Keratinocyte (primary cell): ENCODE data around the gene SLC16A4. TPM values are rescaled to one million over a fixed set of nuclear protein-coding genes. Genes with fewer than 3 reads are reported as not detected.

Experiments used
- DNase-seq: peaks from one replicate; pipeline ENCODE4 v3.0.0-alpha.2; 2011; ENCODE audit warnings: low read depth, missing footprints, low spot score
- FAIRE-seq: peaks from 2 replicates; lab custom pipeline; 2011; peaks lifted over from hg19 to GRCh38; lab: Jason Lieb, UNC
- H2AFZ ChIP-seq: 2 replicates; pipeline ENCODE4 v1.6.0; 2012; ENCODE audit warnings: low read length, control low read depth, inconsistent platforms; ENCODE audit not compliant: control insufficient read depth
- H3K27ac ChIP-seq: 2 replicates; pipeline ENCODE4 v1.5.1; 2011; ENCODE audit warnings: low read length; ENCODE audit not compliant: control insufficient read depth, insufficient read depth
- H3K27me3 ChIP-seq: 3 replicates; pipeline ENCODE4 v1.6.0; 2011; ENCODE audit warnings: low read length; ENCODE audit not compliant: control insufficient read depth, insufficient read depth; ENCODE audit errors: extremely low read depth
- H3K36me3 ChIP-seq, 2 experiments: 2 replicates in 1 of 2; 3 replicates in 1 of 2; pipeline ENCODE4 v1.5.1; 2011; ENCODE audit warnings: low read length in 2 of 2, mild to moderate bottlenecking in 1 of 2; ENCODE audit not compliant: control insufficient read depth in 2 of 2, insufficient read depth in 2 of 2; ENCODE audit errors: extremely low read depth in 1 of 2
- H3K4me1 ChIP-seq: 3 replicates; pipeline ENCODE4 v1.5.1; 2011; ENCODE audit warnings: low read length; ENCODE audit not compliant: control insufficient read depth, insufficient read depth; ENCODE audit errors: extremely low read depth
- H3K4me2 ChIP-seq: 3 replicates; pipeline ENCODE4 v1.6.0; 2011; ENCODE audit warnings: low read depth, low read length; ENCODE audit not compliant: control insufficient read depth, insufficient read depth; ENCODE audit errors: extremely low read depth
- H3K4me3 ChIP-seq, 3 experiments: fragments of 200-600 bp in 1 of 3; sonication (generic) in 1 of 3; 2 replicates in 2 of 3; 3 replicates in 1 of 3; pipeline ENCODE4 v1.5.1; 2011 to 2016; ENCODE audit warnings: low read length in 3 of 3, mild to moderate bottlenecking in 3 of 3, control low read depth in 2 of 3, inconsistent platforms in 1 of 3, low read depth in 1 of 3, mixed read lengths in 1 of 3, mixed run types in 1 of 3, moderate library complexity in 1 of 3; ENCODE audit not compliant: control insufficient read depth in 2 of 3, insufficient read depth in 2 of 3; ENCODE audit errors: extremely low read depth in 1 of 3
- H3K79me2 ChIP-seq: 2 replicates; pipeline ENCODE4 v1.6.0; 2012; ENCODE audit warnings: low read length; ENCODE audit not compliant: control insufficient read depth, insufficient read depth
- H3K9ac ChIP-seq: 3 replicates; pipeline ENCODE4 v1.6.0; 2011; ENCODE audit warnings: low read length; ENCODE audit not compliant: control insufficient read depth, insufficient read depth; ENCODE audit errors: extremely low read depth
- H3K9me1 ChIP-seq: 3 replicates; pipeline ENCODE4 v1.6.0; 2011; ENCODE audit warnings: low read length; ENCODE audit not compliant: control insufficient read depth, insufficient read depth; ENCODE audit errors: extremely low read depth
- H3K9me3 ChIP-seq: 2 replicates; pipeline ENCODE4 v1.5.1; 2012; ENCODE audit warnings: low read depth, low read length; ENCODE audit not compliant: control insufficient read depth
- H4K20me1 ChIP-seq: 3 replicates; pipeline ENCODE4 v1.6.0; 2011; ENCODE audit warnings: low read length; ENCODE audit not compliant: control insufficient read depth, insufficient read depth; ENCODE audit errors: extremely low read depth
- EZH2 ChIP-seq: IDR thresholded peaks from one replicate; pipeline ENCODE4 v1.6.1; 2012; ENCODE audit warnings: inconsistent platforms, mild to moderate bottlenecking, low read length, moderate library complexity
- dilution Hi-C: fragments of 300-500 bp; cut with MboI; formaldehyde crosslinking; loops from one replicate; pipeline ENCODE4 v1.7.0; 2020; ENCODE audit warnings: low sequenced_read_pairs; ENCODE audit not compliant: extremely low pct_ligation_motif_present
- polyA plus RNA-seq, 5 experiments: library from polyadenylated mRNA; depleted of rRNA in 3 of 5; stranded (reverse) in 3 of 5; stranded (forward) in 1 of 5; unstranded in 1 of 5; fragments of >200 nt; gene quantifications; 1 replicate in 1 of 5; 2 replicates in 3 of 5; 3 replicates in 1 of 5; pipeline versions ENCODE4 v1.2.1 to v1.2.3, GENCODE V29; 2011 to 2012; ENCODE audit warnings: missing spikeins in 2 of 5, low read depth in 1 of 5, low replicate concordance in 1 of 5
- TF ChIP-seq, protein P1 (sequence below), 3 experiments: IDR thresholded peaks in 1 of 3; conservative IDR thresholded peaks in 1 of 3; optimal IDR thresholded peaks in 1 of 3; 2 replicates in 2 of 3; 3 replicates in 1 of 3; pipeline versions ENCODE3 to v1.5.1; 2011; ENCODE audit warnings: low read length in 3 of 3, mild to moderate bottlenecking in 3 of 3, moderate library complexity in 2 of 3, control low read depth in 1 of 3, inconsistent platforms in 1 of 3; ENCODE audit not compliant: insufficient read depth in 2 of 3; ENCODE audit errors: extremely low read depth in 1 of 3

The SLC16A4 gene
- polyA plus RNA-seq, 1 donor (not counting 4 experiments of a cell fraction or from before 2014, with no cell fraction given): 0.92 TPM

DNA sequence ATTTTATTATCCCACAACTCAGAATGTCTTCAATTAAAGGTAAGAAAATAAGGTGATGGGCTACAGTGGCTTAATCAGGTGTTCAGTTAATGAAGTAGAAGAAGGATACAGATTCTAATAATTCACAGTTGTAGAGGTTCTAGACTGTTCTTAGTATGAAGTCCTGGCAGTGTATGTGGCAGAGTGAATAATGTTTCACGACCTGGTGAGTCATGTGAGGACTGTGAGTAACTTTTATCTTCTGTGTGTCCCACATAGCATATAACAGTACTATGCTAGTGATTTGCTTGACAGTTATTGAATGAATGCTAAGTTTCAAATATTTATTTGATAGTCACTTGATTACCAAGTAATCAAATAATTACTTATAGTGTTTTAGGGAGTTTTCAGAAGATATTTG lies 20.0 kb downstream of the SLC16A4 start:
- H3K4me1 ChIP-seq: peaks cover 5% of the 10 kb centered on the region
- dilution Hi-C loops: no loop called here
- peak; percentile 73 for FAIRE-seq
- H3K36me3 ChIP-seq: peaks cover 2 to 4% of the 10 kb centered on the region in 2 experiments
- no peaks in the 10 kb centered on the region for H3K27me3 ChIP-seq
- peaks cover 3% of the 10 kb centered on the region for H4K20me1 ChIP-seq
- H3K9me1 ChIP-seq: no peaks in the 10 kb centered on the region
- no peak overlapping the region for H2AFZ ChIP-seq
- TF ChIP-seq, protein P1, sequence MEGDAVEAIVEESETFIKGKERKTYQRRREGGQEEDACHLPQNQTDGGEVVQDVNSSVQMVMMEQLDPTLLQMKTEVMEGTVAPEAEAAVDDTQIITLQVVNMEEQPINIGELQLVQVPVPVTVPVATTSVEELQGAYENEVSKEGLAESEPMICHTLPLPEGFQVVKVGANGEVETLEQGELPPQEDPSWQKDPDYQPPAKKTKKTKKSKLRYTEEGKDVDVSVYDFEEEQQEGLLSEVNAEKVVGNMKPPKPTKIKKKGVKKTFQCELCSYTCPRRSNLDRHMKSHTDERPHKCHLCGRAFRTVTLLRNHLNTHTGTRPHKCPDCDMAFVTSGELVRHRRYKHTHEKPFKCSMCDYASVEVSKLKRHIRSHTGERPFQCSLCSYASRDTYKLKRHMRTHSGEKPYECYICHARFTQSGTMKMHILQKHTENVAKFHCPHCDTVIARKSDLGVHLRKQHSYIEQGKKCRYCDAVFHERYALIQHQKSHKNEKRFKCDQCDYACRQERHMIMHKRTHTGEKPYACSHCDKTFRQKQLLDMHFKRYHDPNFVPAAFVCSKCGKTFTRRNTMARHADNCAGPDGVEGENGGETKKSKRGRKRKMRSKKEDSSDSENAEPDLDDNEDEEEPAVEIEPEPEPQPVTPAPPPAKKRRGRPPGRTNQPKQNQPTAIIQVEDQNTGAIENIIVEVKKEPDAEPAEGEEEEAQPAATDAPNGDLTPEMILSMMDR (optimal IDR thresholded peaks at IDR 0.05 in 1 of 3, IDR thresholded peaks at IDR 0.05 in 1 of 3, conservative IDR thresholded peaks at IDR 0.05 in 1 of 3; ENCODE audit: extremely low read depth in 1 of 3, insufficient read depth in 2 of 3, low read length in 3 of 3): no peak
- TF ChIP-seq EZH2: no peak
- no peaks in the 10 kb centered on the region for H3K9me3 ChIP-seq
- H3K79me2 ChIP-seq: peaks cover 3% of the 10 kb centered on the region
- no peak overlapping the region for H3K4me2 ChIP-seq
- H3K4me3 ChIP-seq: no peak overlapping the region
- no peak overlapping the region for H3K27ac ChIP-seq
- H3K9ac ChIP-seq: no peak overlapping the region
- DNase-seq: no peak

DNA sequence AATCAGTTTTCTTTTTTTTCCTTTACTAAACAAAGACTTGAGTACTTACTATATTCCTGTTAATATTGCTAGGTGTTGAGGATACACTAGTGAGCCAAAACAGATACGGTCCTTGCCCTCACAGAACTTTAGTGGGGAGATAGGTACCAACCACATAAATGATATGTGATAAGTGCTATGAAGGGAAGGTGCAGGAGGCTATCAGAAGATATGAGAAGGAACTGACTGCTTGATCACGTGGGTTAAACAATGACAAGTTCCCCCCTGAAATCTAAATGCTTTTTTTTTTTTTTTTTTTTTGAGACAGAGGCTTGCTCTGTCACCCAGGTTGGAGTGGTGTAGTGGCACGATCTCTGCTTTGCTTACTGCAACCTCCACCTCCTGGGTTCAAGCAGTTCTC lies 26.6 kb downstream of the SLC16A4 start:
- FAIRE-seq (no peak), DNase-seq (no peak)
- Histone ChIP-seq H3K9me3 (no peaks in the 10 kb centered on the region), H3K4me3 (no peak overlapping the region), H3K27ac (no peak overlapping the region), H3K27me3 (no peaks in the 10 kb centered on the region), H3K9me1 (no peaks in the 10 kb centered on the region), H3K9ac (no peak overlapping the region), H3K4me1 (no peaks in the 10 kb centered on the region), H3K4me2 (no peak overlapping the region), H3K79me2 (peaks cover 13% of the 10 kb centered on the region), H2AFZ (no peak overlapping the region), H3K36me3 (peaks cover 1 to 3% of the 10 kb centered on the region in 2 experiments), H4K20me1 (no peaks in the 10 kb centered on the region)
- dilution Hi-C loops: no loop called here
- TF ChIP-seq, protein P1 (optimal IDR thresholded peaks at IDR 0.05 in 1 of 3, IDR thresholded peaks at IDR 0.05 in 1 of 3, conservative IDR thresholded peaks at IDR 0.05 in 1 of 3; ENCODE audit: extremely low read depth in 1 of 3, insufficient read depth in 2 of 3, low read length in 3 of 3): no peak
